ENCODE measurements around the gene C3.
"Not testable (repeated sequence)": the region's sequence is repeated elsewhere in the genome, so short reads cannot be mapped to it uniquely, and the experiment has no call there.

Gene C3

DNA sequence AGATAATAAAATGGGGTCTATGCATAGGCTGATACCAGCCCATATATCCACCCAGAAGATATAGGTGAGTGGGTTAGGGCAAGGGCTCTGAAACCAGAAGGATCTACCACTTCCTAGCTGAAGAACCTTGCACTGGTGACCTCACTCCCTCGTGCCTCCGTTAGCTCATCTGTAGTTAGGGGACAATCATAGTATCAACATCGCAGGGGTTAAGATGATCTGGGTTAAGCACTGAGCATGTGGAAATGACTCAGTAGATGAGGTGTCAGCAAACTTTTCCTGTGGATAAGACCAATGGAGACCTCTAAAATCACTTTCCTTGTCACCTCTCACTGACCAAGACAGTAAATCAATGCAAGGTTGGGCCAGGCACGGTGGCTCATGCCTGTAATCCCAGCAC, 81.0 kb downstream of the C3 start:
- TF ChIP-seq, protein P1, sequence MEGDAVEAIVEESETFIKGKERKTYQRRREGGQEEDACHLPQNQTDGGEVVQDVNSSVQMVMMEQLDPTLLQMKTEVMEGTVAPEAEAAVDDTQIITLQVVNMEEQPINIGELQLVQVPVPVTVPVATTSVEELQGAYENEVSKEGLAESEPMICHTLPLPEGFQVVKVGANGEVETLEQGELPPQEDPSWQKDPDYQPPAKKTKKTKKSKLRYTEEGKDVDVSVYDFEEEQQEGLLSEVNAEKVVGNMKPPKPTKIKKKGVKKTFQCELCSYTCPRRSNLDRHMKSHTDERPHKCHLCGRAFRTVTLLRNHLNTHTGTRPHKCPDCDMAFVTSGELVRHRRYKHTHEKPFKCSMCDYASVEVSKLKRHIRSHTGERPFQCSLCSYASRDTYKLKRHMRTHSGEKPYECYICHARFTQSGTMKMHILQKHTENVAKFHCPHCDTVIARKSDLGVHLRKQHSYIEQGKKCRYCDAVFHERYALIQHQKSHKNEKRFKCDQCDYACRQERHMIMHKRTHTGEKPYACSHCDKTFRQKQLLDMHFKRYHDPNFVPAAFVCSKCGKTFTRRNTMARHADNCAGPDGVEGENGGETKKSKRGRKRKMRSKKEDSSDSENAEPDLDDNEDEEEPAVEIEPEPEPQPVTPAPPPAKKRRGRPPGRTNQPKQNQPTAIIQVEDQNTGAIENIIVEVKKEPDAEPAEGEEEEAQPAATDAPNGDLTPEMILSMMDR (IDR thresholded peaks at IDR 0.05; ENCODE audit: low read depth, low read length): no peak
- no peak overlapping the region for H3K4me3 ChIP-seq (replicated peaks in 1 of 2; ENCODE audit: low read depth in 2 of 2, low read length in 2 of 2)
- peak in 1 of 2 donors; percentile 27 for DNase-seq (ENCODE audit: low read depth in 2 of 2)

DNA sequence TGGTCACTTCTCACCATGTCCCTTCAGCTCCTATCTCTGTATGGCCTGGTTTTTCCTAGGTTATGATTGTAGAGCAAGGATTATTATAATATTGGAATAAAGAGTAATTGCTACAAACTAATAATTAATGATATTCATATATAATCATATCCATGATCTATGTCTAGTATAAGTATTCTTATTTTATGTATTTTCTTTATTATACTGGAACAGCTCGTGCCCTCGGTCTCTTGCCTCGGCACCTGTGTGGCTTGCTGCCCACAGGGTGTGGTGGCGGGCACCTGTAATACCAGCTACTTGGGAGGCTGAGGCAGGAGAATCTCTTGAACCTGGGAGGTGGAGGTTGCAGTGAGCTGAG, 87.0 kb downstream of the C3 start:
- DNase-seq (ENCODE audit: low read depth in 2 of 2); H3K4me3 ChIP-seq (replicated peaks in 1 of 2; ENCODE audit: low read depth in 2 of 2, low read length in 2 of 2): not testable (repeated sequence)

DNA sequence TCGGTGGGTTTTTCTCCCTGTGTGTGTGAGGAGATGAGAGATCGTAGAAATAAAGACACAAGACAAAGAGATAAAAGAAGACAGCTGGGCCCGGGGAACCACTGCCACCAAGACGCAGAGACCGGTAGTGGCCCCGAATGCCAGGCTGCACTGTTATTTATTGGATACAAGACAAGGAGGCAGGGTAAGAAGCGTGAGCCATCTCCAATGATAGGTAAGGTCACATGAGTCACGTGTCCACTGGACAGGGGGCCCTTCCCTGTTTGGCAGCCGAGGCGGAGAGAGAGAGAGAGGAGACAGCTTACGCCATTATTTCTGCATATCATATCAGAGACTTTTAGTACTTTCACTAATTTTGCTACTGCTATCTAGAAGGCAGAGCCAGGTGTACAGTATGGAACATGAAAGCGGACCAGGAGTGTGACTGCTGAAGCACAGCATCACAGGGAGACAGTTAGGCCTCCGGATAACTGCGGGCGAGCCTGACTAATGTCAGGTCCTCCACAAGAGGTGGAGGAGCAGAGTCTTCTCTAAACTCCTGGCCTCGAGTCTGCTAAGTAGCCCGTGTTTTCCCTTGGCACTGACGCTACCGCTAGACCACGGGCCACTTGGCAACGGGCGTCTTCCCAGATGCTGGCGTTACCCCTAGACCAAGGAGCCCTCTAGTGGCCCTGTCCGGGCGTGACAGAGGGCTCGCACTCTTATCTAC, 87.5 kb downstream of the C3 start:
- peak; percentile 72 to 78 for DNase-seq (ENCODE audit: low read depth in 2 of 2)
- TF ChIP-seq, protein P1 (IDR thresholded peaks at IDR 0.05; ENCODE audit: low read depth, low read length): peak; percentile 74
- H3K4me3 ChIP-seq (replicated peaks in 1 of 2; ENCODE audit: low read depth in 2 of 2, low read length in 2 of 2): not testable (repeated sequence)

DNA sequence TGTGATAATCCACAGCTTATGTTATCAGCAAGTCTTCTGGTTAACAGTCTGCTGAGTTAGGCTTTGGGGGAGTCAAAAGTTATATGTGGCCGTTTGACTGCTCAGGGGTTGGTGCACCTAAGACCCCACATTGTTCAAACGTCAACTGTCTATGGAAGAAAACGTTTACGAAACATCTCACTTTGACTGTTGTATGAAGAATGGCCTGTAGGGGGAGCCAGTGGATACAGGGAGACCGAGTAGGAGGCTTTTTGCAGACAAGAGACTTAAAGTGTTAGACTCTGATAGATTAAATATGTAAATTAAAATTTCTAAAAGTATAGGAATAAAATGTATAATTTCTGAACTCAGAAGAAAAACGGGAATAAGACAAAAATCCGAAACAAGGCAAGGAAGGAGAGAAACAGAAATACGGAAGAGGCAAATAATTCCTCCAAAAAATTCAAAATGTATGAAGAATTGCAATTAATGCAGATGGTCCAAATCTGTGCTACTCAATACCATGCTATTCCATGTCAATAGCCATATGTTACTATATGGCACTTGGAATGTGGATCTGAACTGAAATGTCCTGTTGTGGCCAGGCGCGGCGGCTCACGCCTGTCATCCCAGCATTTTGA, 88.3 kb downstream of the C3 start:
- peak; percentile 85 to 87 for DNase-seq (ENCODE audit: low read depth in 2 of 2)
- no peak overlapping the region for H3K4me3 ChIP-seq (replicated peaks in 1 of 2; ENCODE audit: low read depth in 2 of 2, low read length in 2 of 2)
- TF ChIP-seq, protein P1 (IDR thresholded peaks at IDR 0.05; ENCODE audit: low read depth, low read length): peak; percentile 88
